Naive thymus-derived CD4-positive, alpha-beta T cell (primary cell): ENCODE results near the gene PDP2. TPM values are rescaled to one million over a fixed set of nuclear protein-coding genes. Genes with fewer than 3 reads are reported as not detected.

ENCODE experiments used
- ATAC-seq: fragments of 150-1000 bp; cut with Tn5 transposase; 2 replicates; pipeline ENCODE4 v1.10.0; 2021; ENCODE audit warnings: mild to moderate bottlenecking, moderate library complexity
- CTCF ChIA-PET: fragments of 350-600 bp; sonication (Branson Sonifier 250); formaldehyde crosslinking; loops from one replicate; lab custom pipeline; 2021; ENCODE audit warnings: antibody characterized with exemption; lab: Charles Lee
- POLR2A ChIA-PET: fragments of 350-600 bp; sonication (Branson Sonifier 250); formaldehyde crosslinking; loops from one replicate; lab custom pipeline; 2021; ENCODE audit warnings: antibody characterized with exemption, inconsistent platforms; lab: Charles Lee
- DNase-seq, 9 donors: peaks; one replicate each; pipeline versions ENCODE4 v3.0.0 to v3.0.0-alpha.2; 2020 to 2022; ENCODE audit warnings: mixed read lengths in 1 of 9
- H3K27ac ChIP-seq: one replicate; pipeline ENCODE4 v1.7.0; 2013; ENCODE audit warnings: mild to moderate bottlenecking, low read depth, low read length, moderate library complexity
- H3K27me3 ChIP-seq, 2 donors: one replicate each; pipeline ENCODE4 v1.7.0; 2013; ENCODE audit warnings: low read length in 2 of 2, mild to moderate bottlenecking in 2 of 2, moderate library complexity in 2 of 2; ENCODE audit not compliant: control insufficient read depth in 2 of 2, insufficient read depth in 2 of 2
- H3K36me3 ChIP-seq, 3 experiments: 1 replicate in 2 of 3; 2 replicates in 1 of 3; pipeline ENCODE4 v1.7.0; 2013; ENCODE audit warnings: low read length in 3 of 3, mild to moderate bottlenecking in 3 of 3, moderate library complexity in 1 of 3; ENCODE audit not compliant: insufficient read depth in 3 of 3, control insufficient read depth in 2 of 3
- H3K4me1 ChIP-seq, 2 donors: one replicate each; pipeline ENCODE4 v1.7.0; 2013; ENCODE audit warnings: low read length in 2 of 2, mild to moderate bottlenecking in 2 of 2, moderate library complexity in 1 of 2; ENCODE audit not compliant: control insufficient read depth in 2 of 2, insufficient read depth in 2 of 2
- H3K4me3 ChIP-seq: 2 replicates; pipeline ENCODE4 v1.7.0; 2013; ENCODE audit warnings: mild to moderate bottlenecking, low read length
- H3K9me3 ChIP-seq, 3 experiments: 1 replicate in 2 of 3; 2 replicates in 1 of 3; pipeline ENCODE4 v1.7.0; 2013; ENCODE audit warnings: low read length in 3 of 3; ENCODE audit not compliant: control insufficient read depth in 2 of 3
- H3K27ac Mint-ChIP-seq, 9 donors: one replicate each; pipeline ENCODE4 v1.8.0; 2020 to 2022; ENCODE audit warnings: mixed read lengths in 9 of 9, mild to moderate bottlenecking in 8 of 9, moderate library complexity in 5 of 9, inconsistent platforms in 2 of 9
- H3K27me3 Mint-ChIP-seq, 5 donors: one replicate each; pipeline ENCODE4 v1.8.0; 2021 to 2022; ENCODE audit warnings: mixed read lengths in 5 of 5, mild to moderate bottlenecking in 1 of 5
- H3K36me3 Mint-ChIP-seq, 5 donors: one replicate each; pipeline ENCODE4 v1.8.0; 2020 to 2022; ENCODE audit warnings: mixed read lengths in 5 of 5, mild to moderate bottlenecking in 3 of 5, inconsistent platforms in 1 of 5
- H3K4me1 Mint-ChIP-seq, 7 donors: one replicate each; pipeline ENCODE4 v1.8.0; 2020 to 2022; ENCODE audit warnings: mixed read lengths in 7 of 7, mild to moderate bottlenecking in 3 of 7, inconsistent platforms in 1 of 7
- H3K4me3 Mint-ChIP-seq, 10 donors: one replicate each; pipeline ENCODE4 v1.8.0; 2020 to 2022; ENCODE audit warnings: mild to moderate bottlenecking in 10 of 10, mixed read lengths in 10 of 10, moderate library complexity in 6 of 10, inconsistent platforms in 2 of 10
- H3K9me3 Mint-ChIP-seq, 11 donors: one replicate each; pipeline ENCODE4 v1.8.0; 2020 to 2022; ENCODE audit warnings: mixed read lengths in 11 of 11, mild to moderate bottlenecking in 4 of 11, inconsistent platforms in 1 of 11, moderate library complexity in 1 of 11
- intact Hi-C, 2 donors: fragments of 100-400 bp; cut with micrococcal nuclease; formaldehyde crosslinking; loops; one replicate each; pipeline ENCODE4 v1.15.1; 2023
- polyA plus RNA-seq, 2 donors: library from polyadenylated mRNA; unstranded; fragments of 300-500 nt; fragmentation: Illumina TruSeq; gene quantifications; one replicate each; pipeline ENCODE4 v1.2.3, GENCODE V29; 2021
- total RNA-seq, 6 experiments: library from RNA in 5 of 6; stranded (reverse) in 5 of 6; gene quantifications; 1 replicate in 5 of 6; 2 replicates in 1 of 6; pipeline ENCODE4 v1.2.3 and lab custom pipeline; 2021 to 2026

PDP2 gene
- total and polyA plus RNA-seq, 7 experiments from 2014 or later = 1.6 to 24.0 (median 6.5) TPM

GRCh38 chr16:66930189-66930588 is 49.9 kb downstream of the PDP2 start:
- peaks cover 4 to 18% (median 7%) of the 10 kb centered on the region in 5 donors for H3K27me3 Mint-ChIP-seq
- H3K4me1 ChIP-seq = peaks cover 13 to 24% of the 10 kb centered on the region in 2 donors
- H3K27me3 ChIP-seq = peaks cover 0 to 7% of the 10 kb centered on the region in 2 donors
- no peak overlapping the region for H3K4me3 ChIP-seq
- ATAC-seq = no peak
- peak overlapping the region in 2 of 9 donors; percentile 10 to 28 for H3K27ac Mint-ChIP-seq
- peaks cover 0 to 8% (median 0%) of the 10 kb centered on the region in 11 donors for H3K9me3 Mint-ChIP-seq
- peaks cover 25 to 48% (median 36%) of the 10 kb centered on the region in 7 donors for H3K4me1 Mint-ChIP-seq
- CTCF ChIA-PET = interaction anchor here (0.8 kb wide), 1 partner anchor 37 kb away, joined by 3 read pairs; no protein-coding TSS in a partner anchor
- H3K36me3 Mint-ChIP-seq = peaks cover 0 to 15% (median 6%) of the 10 kb centered on the region in 5 donors
- H3K36me3 ChIP-seq = peaks cover 0 to 25% (median 0%) of the 10 kb centered on the region in 3 experiments
- H3K27ac ChIP-seq = no peak overlapping the region
- POLR2A ChIA-PET = interaction anchor here (0.6 kb wide), 1 partner anchor 16 kb away, joined by 3 read pairs; no protein-coding TSS in a partner anchor
- no peak overlapping the region for H3K4me3 Mint-ChIP-seq
- no peak for DNase-seq
- H3K9me3 ChIP-seq = no peaks in the 10 kb centered on the region
- intact Hi-C loops = loop anchor here (5.0 to 10.0 kb wide), 3 partner anchors 48 to 1915 kb away; partner anchors contain the start of genes PDP2 (in 2 of the 2), DYNC1LI2 (in 1 of the 2) and TANGO6 (in 1 of the 2)

GRCh38 chr16:66931665-66932064 is 51.4 kb downstream of the PDP2 start:
- no peak for ATAC-seq
- H3K36me3 ChIP-seq = peaks cover 0 to 25% (median 0%) of the 10 kb centered on the region in 3 experiments
- H3K4me3 ChIP-seq = no peak overlapping the region
- no peak for DNase-seq
- H3K27ac ChIP-seq = no peak overlapping the region
- H3K36me3 Mint-ChIP-seq = peaks cover 0 to 17% (median 6%) of the 10 kb centered on the region in 5 donors
- ChIA-PET CTCF (no interaction called here), POLR2A (interaction anchor here (0.7 to 1.2 kb wide), 2 partner anchors 14 to 96 kb away, joined by 3 to 5 read pairs; no protein-coding TSS in a partner anchor)
- peaks cover 0 to 4% (median 0%) of the 10 kb centered on the region in 5 donors for H3K27me3 Mint-ChIP-seq
- H3K4me1 Mint-ChIP-seq = peaks cover 34 to 60% (median 43%) of the 10 kb centered on the region in 7 donors
- H3K4me3 Mint-ChIP-seq = peak overlapping the region in 7 of 10 donors; percentile 29 to 98 (median 68)
- H3K9me3 ChIP-seq = no peaks in the 10 kb centered on the region
- peaks cover 24 to 35% of the 10 kb centered on the region in 2 donors for H3K4me1 ChIP-seq
- peak overlapping the region in 7 of 9 donors; percentile 52 to 99 (median 97) for H3K27ac Mint-ChIP-seq
- peaks cover 0 to 8% (median 0%) of the 10 kb centered on the region in 11 donors for H3K9me3 Mint-ChIP-seq
- intact Hi-C loops = loop anchor here (5.0 to 10.0 kb wide), 3 partner anchors 49 to 1913 kb away; partner anchors contain the start of genes PDP2 (in 2 of the 2), DYNC1LI2 (in 1 of the 2) and TANGO6 (in 1 of the 2)
- H3K27me3 ChIP-seq = no peaks in the 10 kb centered on the region

GRCh38 chr16:66932076-66932475 is 51.8 kb downstream of the PDP2 start:
- H3K4me1 Mint-ChIP-seq = peaks cover 35 to 61% (median 47%) of the 10 kb centered on the region in 7 donors
- H3K4me3 Mint-ChIP-seq = peak overlapping the region; percentile 29 to 99 (median 98)
- peaks cover 0 to 18% (median 6%) of the 10 kb centered on the region in 5 donors for H3K36me3 Mint-ChIP-seq
- DNase-seq (no peak), ATAC-seq (no peak)
- Histone ChIP-seq H3K36me3 (peaks cover 0 to 25% (median 0%) of the 10 kb centered on the region in 3 experiments), H3K27me3 (no peaks in the 10 kb centered on the region), H3K27ac (peak overlapping the region; percentile 97), H3K4me3 (no peak overlapping the region), H3K4me1 (peaks cover 24 to 35% of the 10 kb centered on the region in 2 donors), H3K9me3 (no peaks in the 10 kb centered on the region)
- CTCF ChIA-PET = interaction anchor here (0.7 kb wide), 1 partner anchor 75 kb away, joined by 3 read pairs; no protein-coding TSS in a partner anchor
- H3K9me3 Mint-ChIP-seq = peaks cover 0 to 8% (median 0%) of the 10 kb centered on the region in 11 donors
- POLR2A ChIA-PET = interaction anchor here (1.2 kb wide), 1 partner anchor 14 kb away, joined by 3 read pairs; no protein-coding TSS in a partner anchor
- peaks cover 0 to under 1% (median 0%) of the 10 kb centered on the region in 5 donors for H3K27me3 Mint-ChIP-seq
- intact Hi-C loops = loop anchor here (5.0 to 10.0 kb wide), 3 partner anchors 50 to 1913 kb away; partner anchors contain the start of genes PDP2 (in 2 of the 2), DYNC1LI2 (in 1 of the 2) and TANGO6 (in 1 of the 2)
- peak overlapping the region; percentile 59 to 99 (median 98) for H3K27ac Mint-ChIP-seq

- Histone ChIP-seq H3K27me3 (no peaks in the 10 kb centered on the region), H3K4me1 (peaks cover 24 to 35% of the 10 kb centered on the region in 2 donors), H3K36me3 (peaks cover 0 to 27% (median 0%) of the 10 kb centered on the region in 3 experiments), H3K9me3 (no peaks in the 10 kb centered on the region), H3K27ac (peak overlapping the region; percentile 97), H3K4me3 (peak overlapping the region; percentile 96)
- no peak for ATAC-seq
- Mint-ChIP-seq H3K27ac (peak overlapping the region; percentile 96 to 99 (median 98)), H3K4me3 (peak overlapping the region; percentile 91 to 99 (median 98)), H3K36me3 (peaks cover 0 to 22% (median 6%) of the 10 kb centered on the region in 5 donors), H3K4me1 (peaks cover 38 to 63% (median 58%) of the 10 kb centered on the region in 7 donors), H3K9me3 (peaks cover 0 to 8% (median 0%) of the 10 kb centered on the region in 11 donors), H3K27me3 (no peaks in the 10 kb centered on the region)
- POLR2A ChIA-PET = interaction anchor here (0.8 to 2.4 kb wide), 5 partner anchors 36 to 294 kb away, joined by 3 to 7 read pairs (median 3); partner anchors contain the start of gene NAE1
- CTCF ChIA-PET = interaction anchor here (0.9 kb wide), 1 partner anchor 14 kb away, joined by 3 read pairs; no protein-coding TSS in a partner anchor
- DNase-seq = no peak
- intact Hi-C loops = loop anchor here (1.0 to 10.0 kb wide), 10 partner anchors 14 to 1911 kb away; partner anchors contain the start of genes PDP2 (in 2 of the 2), ATP6V0D1 (in 1 of the 2), CKLF (in 1 of the 2) and DYNC1LI2 (in 1 of the 2)
Measured at GRCh38 chr16:66933776-66934137, 53.4 kb downstream of the PDP2 start.

GRCh38 chr16:66934138-66934838 is 54.0 kb downstream of the PDP2 start, which contains the start of gene CIAO2B:
CIAO2B (minus strand) TSS chr16:66934402; CDS start chr16:66934364, 38 bp downstream.
- Mint-ChIP-seq H3K9me3 (peaks cover 0 to 8% (median 0%) of the 10 kb centered on the region in 11 donors), H3K27me3 (no peaks in the 10 kb centered on the region), H3K4me3 (peak within 1 kb of the TSS; percentile 91 to 99 (median 98)), H3K27ac (peak within 1 kb of the TSS; percentile 96 to 99 (median 98)), H3K4me1 (peaks cover 38 to 63% (median 54%) of the 10 kb centered on the region in 7 donors), H3K36me3 (peaks cover 0 to 22% (median 6%) of the 10 kb centered on the region in 5 donors)
- POLR2A ChIA-PET = interaction anchor here (0.6 to 2.4 kb wide), 4 partner anchors 37 to 251 kb away, joined by 3 to 7 read pairs (median 4); partner anchors contain the start of gene NAE1
- CTCF ChIA-PET = interaction anchor here (0.9 kb wide), 1 partner anchor 13 kb away, joined by 3 read pairs; no protein-coding TSS in a partner anchor
- intact Hi-C loops = loop anchor here (1.0 to 10.0 kb wide), 10 partner anchors 13 to 1911 kb away; partner anchors contain the start of genes PDP2 (in 2 of the 2), ATP6V0D1 (in 1 of the 2), CKLF (in 1 of the 2) and DYNC1LI2 (in 1 of the 2)
- H3K36me3 ChIP-seq = peaks cover 0 to 32% (median 2%) of the 10 kb centered on the region in 3 experiments
- ATAC-seq = peak; percentile 93
- H3K4me1 ChIP-seq = peaks cover 24 to 35% of the 10 kb centered on the region in 2 donors
- peak within 1 kb of the TSS; percentile 96 for H3K4me3 ChIP-seq
- no peaks in the 10 kb centered on the region for H3K9me3 ChIP-seq
- peak within 1 kb of the TSS; percentile 97 for H3K27ac ChIP-seq
- no peaks in the 10 kb centered on the region for H3K27me3 ChIP-seq
- peak; percentile 86 to 95 (median 91) for DNase-seq
